ENCODE data around the gene DOCK11. TPM values are rescaled to one million over a fixed set of nuclear protein-coding genes. Genes with fewer than 3 reads are reported as not detected.
A peak's percentile ranks its signal among the peaks of the same experiment; 100 is the strongest.
"Not testable (repeated sequence)": the region's sequence is repeated elsewhere in the genome, so short reads cannot be mapped to it uniquely, and the experiment has no call there.

DOCK11 gene
- total RNA-seq, 1 experiment from 2014 or later = 0.13 TPM

DNA sequence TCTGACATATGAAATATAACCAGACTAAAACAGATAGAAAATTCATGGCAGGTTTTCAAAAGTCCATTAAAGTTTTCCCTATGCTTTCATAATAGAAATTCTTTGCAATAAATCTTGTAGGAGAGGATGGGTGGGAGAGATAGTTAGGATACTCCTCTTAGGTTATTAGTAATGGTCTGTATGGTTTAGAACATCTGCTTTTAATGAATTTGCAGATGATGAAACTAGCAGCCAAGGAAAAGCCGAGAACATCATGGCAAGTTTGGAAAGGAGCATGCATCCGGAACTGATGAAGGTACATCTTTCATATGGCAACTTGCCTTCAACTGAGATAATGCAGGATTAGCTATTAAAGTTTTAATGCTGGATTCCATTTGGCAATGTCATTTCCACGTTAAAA is 70.7 kb downstream of the DOCK11 start:
- no peak for DNase-seq (ENCODE audit: low spot score)

DNA sequence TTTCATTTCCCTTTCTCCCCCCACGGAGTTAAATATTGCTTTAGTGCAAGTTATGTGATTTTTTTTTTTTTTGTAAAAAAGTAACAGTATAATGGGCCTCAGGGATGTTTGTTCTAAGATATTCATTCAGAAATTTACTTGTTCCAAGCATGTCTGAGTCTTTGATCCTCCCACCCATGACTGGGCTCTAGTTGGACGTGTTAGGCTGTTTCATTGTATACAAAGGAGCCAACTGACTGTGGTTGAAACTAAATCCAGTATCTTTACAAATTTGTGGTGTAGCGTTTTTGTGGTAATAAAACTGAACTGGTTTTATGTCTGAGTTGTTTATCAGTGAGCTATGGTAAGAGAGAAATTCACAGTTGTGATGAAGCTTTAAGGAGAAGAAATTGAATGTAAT is 74.1 kb downstream of the DOCK11 start:
- no peak for DNase-seq (ENCODE audit: low spot score)

DNA sequence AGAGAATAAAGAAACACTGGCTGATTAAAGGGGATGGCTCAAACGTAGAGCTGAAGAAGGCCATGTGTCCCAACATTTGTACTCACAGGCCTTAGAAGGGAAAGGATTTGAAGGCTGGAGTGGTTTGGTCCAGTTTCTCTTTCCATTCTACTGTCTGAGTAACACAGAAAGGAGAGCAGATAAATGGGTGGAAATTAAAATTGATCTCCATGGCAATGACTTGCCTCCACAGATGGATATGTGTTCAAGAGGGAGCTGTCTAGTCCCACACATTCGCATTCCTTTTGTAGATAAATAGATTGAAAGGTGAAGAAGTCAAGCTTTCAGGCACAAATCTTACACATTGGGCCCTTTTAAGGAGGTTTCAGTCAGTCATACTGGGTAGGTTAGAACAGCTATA is 74.6 kb downstream of the DOCK11 start:
- no peak for DNase-seq (ENCODE audit: low spot score)

DNA sequence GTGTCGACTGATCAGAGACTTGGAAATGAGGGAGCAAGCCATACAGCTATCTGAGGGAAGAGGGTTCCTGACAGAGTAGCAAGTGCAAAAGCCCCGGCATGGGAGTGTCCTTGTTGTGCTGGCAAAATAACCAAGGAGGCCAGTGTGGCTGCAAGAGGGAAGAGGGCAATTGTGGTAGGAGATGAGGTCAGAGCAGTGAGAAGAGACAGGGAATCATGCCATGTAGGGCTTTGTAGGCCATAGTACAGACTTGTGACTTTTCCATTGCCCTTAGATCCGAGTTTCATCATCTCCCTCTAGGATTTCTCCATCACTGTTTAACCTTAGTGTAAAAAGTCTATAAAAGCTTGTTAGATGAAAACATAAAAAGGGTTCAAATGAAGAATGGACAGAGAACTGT is 76.2 kb downstream of the DOCK11 start:
- no peak for DNase-seq (ENCODE audit: low spot score)

DNA sequence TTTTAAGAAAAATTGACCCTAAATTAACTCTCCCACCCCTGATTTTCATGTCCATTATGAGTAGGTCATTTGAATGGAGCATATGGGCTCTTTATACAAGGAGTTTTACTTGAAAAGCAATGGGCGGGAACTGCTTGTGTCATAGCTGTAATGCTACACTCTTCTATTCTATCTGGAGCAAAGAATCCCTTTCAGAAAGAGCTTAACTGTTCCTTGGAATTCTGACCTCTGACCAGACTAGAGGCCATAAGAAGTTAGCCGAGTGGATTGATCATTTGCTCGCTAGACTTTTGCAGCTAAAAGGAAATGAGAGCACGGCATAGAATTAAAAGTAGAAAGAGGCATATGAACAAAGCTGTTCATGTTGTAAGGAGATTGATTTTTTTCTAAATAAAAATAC is 79.1 kb downstream of the DOCK11 start:
- DNase-seq (ENCODE audit: low spot score) = no peak

DNA sequence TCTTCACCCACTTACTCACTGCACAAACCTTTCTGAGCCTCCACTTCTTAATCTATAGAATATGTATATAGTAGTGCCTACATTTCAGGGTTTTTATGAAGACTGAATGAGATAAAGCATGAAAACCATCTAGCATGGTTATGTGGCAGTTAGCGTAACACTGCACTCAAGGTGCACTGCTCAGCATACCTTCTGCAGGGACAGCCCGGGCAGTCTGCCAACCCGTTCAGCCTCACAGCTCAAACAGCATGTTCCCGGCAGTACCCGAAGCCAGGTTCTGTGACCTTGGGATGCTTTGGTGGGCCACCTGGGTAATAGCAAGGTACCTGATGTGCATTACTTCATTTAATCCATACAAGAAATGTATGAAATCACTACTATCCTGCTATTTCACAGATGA is 81.4 kb downstream of the DOCK11 start:
- DNase-seq (ENCODE audit: low spot score) = no peak

DNA sequence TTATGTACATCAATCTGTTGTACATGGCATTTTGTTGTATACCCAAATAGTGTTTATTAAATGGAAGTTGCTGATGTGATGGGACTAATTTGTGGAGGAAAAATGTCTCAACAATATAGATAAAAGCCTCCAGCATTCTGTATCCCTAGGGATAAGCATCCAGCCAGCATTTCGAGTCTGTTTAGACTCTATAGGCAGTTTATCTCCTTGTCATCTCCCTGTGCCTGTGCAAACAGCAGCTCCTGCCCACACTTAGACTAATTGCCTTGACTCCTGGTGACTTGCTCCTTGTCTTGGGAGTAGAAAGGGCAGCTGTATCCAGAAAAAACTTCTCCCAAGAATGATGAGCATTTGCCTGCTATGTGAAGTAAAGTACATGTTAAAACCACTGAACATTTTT is 83.8 kb downstream of the DOCK11 start:
- DNase-seq (ENCODE audit: low spot score) = no peak

DNA sequence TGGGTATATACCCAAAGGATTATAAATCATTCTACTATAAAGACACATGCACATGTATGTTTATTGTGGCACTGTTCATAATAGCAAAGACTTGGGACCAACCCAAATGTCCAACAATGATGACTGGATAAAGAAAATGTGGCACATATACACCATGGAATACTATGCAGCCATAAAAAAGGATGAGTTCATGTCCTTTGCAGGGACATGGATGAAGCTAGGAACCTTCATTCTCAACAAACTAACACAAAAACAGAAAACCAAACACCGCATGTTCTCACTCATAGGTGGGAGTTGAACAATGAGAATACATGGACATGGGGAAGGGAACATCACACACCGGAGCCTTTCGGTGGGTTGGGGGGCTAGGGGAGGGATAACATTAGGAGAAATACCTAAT is 87.3 kb downstream of the DOCK11 start:
- not testable (repeated sequence) for DNase-seq (ENCODE audit: low spot score)

DNA sequence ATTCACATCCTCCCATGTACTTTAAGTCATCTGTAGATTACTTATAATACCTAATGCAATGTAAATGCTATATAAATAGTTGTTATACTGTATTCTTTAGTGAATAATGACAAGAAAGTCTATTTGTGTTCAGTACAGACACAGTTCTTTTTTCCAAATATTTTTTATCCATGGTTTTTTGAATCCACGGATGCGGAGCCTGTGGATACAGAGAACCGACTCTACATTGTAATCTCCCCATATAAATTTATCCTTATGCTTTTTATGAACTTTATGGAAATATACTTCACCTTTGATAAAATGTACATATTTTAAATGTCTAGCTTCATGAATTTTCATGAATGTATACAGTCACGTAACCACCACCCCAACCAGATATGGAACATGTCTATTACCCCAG is 88.2 kb downstream of the DOCK11 start:
- no peak for DNase-seq (ENCODE audit: low spot score)

DNA sequence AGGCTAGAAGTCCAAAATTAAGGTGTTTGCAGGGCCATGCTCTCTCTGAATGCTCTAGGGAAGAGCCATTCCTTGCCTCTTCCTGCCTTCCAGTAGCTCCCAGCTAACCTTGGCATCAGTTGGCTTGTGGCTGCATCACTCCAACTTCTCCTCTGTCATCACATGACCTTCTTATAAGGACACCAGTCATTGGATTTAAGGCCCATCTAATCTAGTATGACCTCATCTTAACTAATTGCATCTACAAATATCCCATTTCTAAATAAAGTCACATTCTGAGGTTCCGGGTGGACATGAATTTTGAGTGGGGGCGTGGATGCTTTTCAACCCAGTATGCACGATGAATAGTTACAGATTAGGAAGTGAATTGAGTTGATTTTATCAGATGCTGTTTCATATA is 89.7 kb downstream of the DOCK11 start:
- DNase-seq (ENCODE audit: low spot score) = no peak

DNA sequence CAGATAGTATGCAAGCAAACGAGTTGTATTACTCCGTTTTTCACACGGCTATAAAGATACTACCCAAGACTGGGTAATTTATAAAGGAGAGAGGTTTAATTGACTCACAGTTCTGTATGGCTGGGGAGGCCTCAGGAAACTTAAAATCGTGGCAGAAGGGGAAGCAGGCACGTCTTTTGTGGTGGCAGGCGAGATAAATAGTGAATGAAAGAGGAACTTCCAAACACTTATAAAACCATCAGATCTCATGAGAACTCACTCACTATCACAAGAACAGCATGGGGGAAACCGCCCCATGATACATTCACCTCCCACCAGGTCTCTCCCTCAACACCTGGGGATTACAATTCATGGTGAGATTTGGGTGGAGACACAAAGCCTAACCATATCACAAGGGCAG is 90.6 kb downstream of the DOCK11 start:
- DNase-seq (ENCODE audit: low spot score) = not testable (repeated sequence)

DNA sequence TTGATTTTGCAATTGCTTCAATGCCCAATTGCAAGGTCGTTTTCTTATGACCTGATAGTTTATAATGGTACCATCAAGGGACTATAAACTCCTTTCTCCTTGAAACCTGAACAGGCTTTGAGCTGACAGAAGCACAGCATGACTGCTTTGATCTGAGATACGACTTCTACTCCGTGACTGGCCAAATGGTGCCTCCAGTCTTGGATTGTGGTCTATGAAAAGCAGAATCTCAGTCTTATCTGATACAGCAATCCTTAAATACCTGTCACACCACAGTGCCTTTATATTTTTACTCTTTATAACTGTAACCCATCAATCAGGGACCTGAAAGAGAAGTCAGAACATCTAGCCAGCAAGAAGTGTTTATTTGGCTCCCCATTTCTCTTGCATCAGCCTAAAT is 93.1 kb downstream of the DOCK11 start:
- no peak for DNase-seq (ENCODE audit: low spot score)

DNA sequence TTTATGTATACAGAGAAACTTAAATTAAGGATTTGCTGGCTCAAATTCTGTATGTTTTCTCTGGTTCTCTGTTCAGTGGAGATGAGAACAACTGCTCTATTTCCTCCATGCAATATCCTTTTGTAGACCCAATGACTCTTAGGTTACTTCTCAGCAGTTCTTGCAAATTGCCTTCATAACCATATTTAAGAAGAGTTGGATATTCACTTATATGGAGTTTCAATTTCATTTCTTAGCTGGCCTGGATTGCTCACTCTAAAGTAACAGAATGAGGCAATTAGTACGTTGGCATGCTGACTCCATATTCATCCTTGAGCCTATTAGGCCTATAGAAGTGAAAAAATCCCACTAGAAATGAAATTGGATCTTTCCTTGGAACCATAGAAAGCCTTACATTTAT is 93.6 kb downstream of the DOCK11 start:
- DNase-seq (ENCODE audit: low spot score) = no peak

DNA sequence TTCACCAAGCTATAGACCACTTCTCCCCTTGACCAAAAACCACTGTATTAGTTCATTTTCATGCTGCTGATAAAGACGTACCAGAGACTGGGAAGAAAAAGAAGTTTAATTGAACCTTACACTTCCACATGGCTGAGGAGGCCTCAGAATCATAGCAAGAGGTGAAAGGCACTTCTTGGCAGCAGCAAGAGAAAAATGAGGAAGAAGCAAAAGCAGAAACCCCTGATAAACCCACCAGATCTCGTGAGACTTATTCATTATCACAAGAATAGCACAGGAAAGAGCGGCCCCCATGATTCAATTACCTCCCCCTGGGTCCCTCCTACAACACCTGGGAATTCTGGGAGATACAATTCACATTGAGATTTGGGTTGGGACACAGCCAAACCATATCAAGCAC is 97.8 kb downstream of the DOCK11 start:
- DNase-seq (ENCODE audit: low spot score) = no peak

DNA sequence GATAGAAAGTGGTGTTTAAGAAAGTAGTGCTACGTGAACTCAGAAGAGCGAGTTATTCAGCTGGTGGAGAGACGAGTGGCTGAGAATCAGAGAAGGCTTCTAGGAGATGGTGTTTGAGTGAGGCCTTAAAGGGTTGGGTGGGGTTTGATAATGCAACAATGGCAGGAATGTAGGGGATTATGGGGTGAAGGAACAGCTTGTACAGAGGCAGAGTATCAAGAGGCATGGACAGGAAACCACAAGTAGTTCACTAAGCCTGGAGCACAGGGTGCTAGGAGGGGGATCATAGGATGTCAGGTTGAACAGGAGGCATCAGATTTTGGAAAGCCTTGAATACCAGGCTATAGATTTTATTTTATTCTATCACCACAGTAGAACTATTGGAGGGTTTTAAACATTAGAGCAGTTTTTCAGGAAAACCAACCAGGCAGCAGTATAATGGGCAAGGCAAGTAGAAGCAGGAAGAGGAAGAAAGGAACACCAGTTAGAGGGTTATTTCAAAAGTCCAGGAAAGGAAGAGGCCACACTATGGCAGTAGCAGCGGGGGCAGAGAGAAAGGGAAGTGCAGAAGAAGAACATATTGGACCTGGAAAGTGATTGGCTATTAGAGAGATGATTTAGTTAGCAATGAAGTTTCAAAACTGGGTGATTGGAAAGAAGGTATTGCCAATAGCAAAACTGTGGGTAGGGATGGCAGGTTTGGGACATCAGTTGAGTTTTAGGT is 99.2 kb downstream of the DOCK11 start:
- DNase-seq (ENCODE audit: low spot score) = no peak

DNA sequence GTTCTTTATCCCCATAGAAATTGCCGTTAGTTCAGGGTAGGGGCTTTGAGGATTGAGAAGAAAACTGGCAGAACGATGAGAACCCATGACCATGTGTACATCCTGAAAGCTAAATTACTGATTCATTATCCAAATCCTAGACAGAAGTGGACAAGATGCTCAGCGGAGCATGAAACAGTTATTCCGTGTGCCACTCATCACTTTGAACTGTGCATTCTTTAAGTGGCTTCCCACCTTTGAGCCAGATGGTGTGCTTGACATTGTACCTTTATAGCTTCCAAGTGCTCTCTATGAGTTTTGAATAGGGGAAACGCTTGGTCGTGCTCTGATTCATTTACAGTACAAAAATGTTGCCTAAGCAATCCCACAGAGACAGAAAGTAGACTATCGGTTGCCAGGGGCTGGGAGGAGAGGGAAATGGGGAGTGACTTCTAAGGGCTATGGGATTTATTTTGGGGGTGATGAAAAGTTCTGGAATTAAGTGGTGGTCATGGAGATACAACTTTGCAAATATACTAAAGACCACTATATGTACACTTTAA is 100.0 kb downstream of the DOCK11 start:
- DNase-seq (ENCODE audit: low spot score) = no peak

DNA sequence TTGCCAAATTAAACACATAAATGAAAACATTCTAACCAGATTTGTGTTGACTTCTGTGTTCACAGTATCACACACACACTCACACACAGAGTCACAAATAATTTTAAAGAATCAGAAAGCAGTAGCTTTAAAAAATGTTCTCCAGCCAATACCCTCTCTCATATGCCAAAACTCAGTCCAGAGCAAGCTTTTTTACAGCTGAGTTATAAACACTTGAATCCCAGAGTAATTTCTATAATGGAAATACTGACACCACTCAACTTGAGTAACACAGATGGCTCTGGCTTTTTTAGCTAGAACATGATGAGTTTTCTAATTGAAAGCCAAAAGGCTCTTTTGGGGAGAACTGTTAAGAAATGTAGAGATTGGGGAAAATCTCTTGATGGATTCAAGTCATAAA is 100.8 kb downstream of the DOCK11 start:
- no peak for DNase-seq (ENCODE audit: low spot score)

DNA sequence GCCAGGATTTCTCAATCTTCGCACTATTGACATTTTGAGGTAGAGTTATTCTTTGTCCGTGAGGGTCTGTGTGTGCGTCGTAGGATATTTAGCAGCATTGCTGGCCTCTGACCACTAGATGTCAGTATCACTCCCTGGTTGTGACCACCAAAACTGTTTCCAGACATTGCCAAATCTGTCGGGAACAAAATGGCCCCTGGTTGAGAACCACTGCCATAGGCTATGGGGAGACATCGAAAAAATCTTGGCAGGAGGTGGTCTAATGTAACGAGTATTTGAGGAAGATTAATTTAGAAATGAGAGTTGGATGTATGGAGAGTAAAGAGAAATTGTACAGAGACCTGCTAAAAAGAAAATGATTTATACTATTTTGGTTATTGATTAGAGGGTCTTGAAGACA is 108.4 kb downstream of the DOCK11 start:
- DNase-seq (ENCODE audit: low spot score) = peak; percentile 75

DNA sequence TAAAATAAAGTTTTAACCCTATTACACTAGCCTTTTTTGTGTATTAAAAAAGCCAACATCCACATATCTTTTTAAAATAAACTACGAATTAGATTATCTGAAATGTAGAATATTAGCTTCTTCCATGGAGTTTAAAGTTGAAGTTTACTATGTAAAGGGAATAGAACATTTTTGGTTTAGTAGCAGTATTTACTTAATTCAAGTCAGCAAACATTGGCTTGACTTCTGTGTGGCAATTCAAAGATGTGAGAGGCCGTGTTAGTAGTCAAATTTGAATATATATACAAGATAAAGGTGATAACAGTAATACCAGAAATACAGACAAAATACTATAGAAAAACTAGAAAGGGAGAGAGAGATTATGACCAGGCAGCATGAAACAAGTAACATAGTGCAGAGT is 116.7 kb downstream of the DOCK11 start:
- DNase-seq (ENCODE audit: low spot score) = no peak

DNA sequence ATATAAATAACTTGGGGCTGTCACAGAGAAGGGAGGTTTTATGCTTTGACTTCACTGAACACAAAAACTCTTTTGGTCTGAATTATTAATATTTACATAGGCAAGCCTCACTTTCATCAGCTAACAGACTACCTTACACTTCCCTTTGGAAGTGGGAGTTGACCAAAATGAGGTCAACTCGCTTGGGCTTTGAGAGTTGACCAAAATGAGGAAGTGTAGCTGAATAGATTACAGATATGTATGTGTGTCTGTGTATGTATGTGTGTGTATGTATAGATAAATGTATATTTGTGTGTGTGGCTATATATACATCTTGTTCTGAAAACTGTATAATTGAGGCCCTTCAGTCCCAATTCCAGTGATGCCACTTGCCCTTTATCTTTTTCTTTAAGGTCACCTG is 118.5 kb downstream of the DOCK11 start:
- DNase-seq (ENCODE audit: low spot score) = no peak

DNA sequence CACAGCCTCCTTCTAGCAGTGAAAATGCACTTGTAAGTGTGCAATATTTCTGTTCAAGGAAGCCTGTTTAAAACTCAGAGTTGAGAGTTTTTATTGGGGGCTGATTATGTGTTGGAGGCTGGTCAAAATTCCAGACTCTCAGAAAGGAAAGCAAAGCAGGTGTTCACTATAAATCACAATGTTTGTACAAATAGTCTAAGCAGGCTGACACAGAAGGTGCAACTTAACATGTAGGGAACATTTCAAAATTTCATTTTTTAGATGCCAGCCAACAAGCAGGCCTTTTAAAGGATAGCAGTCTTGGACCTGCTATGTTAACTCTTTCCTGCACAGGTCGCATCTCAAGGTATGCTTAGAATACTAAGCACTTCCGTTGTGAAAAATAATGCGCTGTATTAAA is 119.5 kb downstream of the DOCK11 start:
- no peak for DNase-seq (ENCODE audit: low spot score)

DNA sequence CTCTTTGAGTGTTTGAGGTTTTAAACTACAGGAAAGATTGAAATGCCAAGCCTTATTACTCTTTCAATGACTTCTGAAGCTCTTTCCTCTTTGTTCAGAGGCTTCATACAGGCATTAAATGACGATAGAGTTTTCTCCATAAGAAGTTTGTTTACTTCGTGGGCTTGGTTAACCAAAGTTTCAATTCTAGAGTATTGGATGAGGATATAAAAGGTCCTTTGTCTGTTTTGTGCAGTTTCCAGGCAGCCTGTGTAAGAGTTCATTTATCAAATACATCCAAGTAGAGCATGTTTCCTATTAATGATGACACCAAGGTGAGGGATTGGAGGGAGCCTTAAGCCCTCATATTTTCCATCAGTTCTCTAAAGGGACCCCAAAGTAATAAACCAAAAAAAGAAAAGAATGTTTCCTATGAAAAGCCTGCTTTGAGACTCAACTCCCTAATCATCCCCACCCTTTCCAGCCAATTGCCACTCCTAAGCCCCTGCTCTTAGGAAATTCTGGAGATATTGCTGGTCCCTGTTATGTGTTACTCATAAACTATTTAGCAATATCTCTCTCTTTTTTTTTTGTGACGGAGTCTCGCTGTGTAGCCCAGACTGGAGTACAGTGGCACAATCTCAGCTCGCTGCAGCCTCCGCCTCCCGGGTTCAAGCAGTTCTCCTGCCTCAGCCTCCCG is 125.6 kb downstream of the DOCK11 start:
- DNase-seq (ENCODE audit: low spot score) = no peak

DNA sequence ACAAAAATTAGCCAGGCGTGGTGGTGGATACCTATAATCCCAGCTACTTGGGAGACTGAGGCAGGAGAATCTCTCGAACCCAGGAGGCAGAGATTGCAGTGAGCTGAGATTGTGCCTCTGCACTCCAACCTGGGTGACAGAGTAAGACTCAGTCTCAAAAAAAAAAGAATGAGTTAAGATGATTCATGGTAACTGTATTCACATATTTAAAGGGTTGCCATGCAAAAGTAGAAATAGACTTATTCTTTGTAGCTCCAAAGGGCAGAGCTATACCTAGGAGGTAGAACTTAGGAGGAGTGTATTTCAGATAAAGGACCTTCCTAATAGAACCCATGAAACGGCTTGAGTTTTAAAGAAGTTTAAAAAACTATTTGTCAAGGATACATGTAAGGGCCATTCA is 127.4 kb downstream of the DOCK11 start:
- DNase-seq (ENCODE audit: low spot score) = no peak

Measured in HT-29 (cell line).